Stimulated activated CD8-positive, alpha-beta memory T cell treated with anti-CD3 and anti-CD28 coated beads, Interleukin-2, amount 100 ng/mL, for 1 hour (primary cell): ENCODE data around the gene REM1.
"Not testable (repeated sequence)": the region's sequence is repeated elsewhere in the genome, so short reads cannot be mapped to it uniquely, and the experiment has no call there.

Experiments used
- DNase-seq, 2 donors: peaks; one replicate each; pipeline ENCODE4 v3.0.0-alpha.2; 2020; ENCODE audit warnings: low read depth in 2 of 2

REM1 gene, protein sequence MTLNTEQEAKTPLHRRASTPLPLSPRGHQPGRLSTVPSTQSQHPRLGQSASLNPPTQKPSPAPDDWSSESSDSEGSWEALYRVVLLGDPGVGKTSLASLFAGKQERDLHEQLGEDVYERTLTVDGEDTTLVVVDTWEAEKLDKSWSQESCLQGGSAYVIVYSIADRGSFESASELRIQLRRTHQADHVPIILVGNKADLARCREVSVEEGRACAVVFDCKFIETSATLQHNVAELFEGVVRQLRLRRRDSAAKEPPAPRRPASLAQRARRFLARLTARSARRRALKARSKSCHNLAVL

DNA sequence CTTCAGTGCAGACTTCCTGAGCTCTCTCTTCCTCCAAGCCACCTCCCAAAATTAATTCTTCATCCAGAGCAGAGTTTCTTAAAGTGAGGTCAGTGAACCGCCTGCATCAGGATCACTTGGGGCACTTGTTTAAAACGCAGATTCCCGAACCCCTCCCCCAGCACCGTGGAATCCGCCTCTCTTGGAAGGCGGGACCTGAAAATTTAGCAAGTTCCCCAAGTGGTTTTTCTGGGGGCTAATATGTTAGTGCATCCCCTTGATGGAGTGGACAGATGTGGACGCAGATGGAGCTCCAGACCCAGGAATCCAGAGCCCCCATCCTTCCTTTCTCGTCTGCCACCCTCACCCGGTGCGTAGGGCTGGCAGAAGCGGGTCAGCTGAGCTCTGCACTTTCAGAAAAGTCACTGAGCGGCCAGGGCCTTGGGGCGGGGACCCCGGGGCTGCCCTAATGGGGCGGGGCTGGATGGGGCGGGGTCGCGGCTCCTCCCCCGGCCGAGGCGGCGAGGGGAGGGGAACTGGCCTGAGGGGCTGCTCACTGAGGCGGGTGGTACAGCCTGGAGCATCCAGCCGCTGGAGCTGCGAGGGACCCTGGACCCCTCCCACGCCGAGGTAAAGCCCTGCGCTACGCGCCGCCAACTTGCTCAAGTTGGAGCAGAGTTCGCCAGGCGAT lies at the start of gene REM1, which contains the start of gene DEFB124:
Gene REM1, plus strand, starts transcription at position 531 of the 670 bp plus-strand sequence. CDS start 1,158 bp downstream, outside the sequence.
Gene DEFB124, minus strand, starts transcription at position 370 of the 670 bp plus-strand sequence. CDS start 2,114 bp downstream, outside the sequence.
- DNase-seq, result no peak

GRCh38 chr20:31425797-31426196 lies 49.3 kb upstream of the REM1 start:
- no peak for DNase-seq

DNA sequence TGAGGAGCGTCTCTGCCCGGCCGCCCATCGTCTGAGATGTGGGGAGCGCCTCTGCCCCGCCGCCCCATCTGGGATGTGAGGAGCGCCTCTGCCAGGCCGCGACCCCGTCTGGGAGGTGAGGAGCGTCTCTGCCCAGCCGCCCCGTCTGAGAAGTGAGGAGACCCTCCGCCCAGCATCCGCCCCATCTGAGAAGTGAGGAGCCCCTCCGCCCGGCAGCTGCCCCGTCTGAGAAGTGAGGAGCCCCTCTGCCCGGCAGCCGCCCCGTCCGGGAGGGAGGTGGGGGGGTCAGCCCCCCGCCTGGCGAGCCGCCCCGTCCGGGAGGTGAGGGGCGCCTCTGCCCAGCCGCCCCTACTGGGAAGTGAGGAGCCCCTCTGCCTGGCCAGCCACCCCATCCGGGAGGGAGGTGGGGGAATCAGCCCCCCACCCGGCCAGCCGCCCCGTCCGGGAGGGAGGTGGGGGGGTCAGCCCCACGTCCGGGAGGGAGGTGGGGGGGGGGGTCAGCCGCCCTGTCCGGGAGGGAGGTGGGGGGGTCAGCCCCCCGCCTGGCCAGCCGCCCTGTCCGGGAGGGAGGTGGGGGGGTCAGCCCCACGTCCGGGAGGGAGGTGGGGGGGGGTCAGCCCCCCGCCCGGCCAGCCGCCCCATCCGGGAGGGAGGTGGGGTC lies 48.1 kb upstream of the REM1 start:
- not testable (repeated sequence) for DNase-seq

DNA sequence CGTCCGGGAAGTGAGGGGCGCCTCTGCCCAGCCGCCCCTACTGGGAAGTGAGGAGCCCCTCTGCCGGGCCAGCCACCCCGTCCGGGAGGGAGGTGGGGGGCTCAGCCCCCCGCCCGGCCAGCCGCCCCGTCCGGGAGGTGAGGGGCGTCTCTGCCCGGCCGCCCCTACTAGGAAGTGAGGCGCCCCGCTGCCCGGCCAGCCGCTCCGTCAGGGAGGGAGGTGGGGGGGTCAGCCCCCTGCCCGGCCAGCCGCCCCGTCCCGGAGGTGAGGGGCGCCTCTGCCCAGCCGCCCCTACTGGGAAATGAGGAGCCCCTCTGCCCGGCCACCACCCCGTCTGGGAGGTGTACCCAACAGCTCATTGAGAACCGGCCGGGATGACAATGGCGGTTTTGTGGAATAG lies 47.5 kb upstream of the REM1 start:
- DNase-seq, result not testable (repeated sequence)

DNA sequence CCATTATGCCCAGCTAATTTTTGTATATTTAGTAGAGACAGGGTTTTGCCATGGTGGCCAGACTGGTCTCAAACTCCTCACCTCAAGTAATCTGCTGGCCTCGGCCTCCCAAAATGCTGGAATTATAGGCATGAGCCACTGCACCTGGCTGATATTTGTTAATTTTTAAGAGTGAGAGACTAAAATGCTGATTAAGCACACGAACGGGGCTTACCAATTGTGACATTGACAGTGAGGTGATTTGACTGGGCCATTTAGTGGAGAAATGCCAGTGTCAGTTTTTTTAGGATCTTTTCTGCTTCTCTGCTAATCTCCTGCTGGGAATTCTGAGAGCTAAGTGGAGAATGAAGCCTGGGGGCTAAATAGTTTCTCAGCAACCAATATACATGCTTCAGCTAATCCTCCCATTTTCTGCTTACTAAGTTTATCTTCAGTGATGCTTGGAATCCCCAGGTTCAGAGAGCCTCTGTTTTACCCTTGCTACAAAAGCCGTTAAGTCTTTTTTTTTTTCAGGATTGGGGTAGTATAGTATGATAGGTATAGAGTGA lies 44.4 kb upstream of the REM1 start:
- DNase-seq, result no peak

DNA sequence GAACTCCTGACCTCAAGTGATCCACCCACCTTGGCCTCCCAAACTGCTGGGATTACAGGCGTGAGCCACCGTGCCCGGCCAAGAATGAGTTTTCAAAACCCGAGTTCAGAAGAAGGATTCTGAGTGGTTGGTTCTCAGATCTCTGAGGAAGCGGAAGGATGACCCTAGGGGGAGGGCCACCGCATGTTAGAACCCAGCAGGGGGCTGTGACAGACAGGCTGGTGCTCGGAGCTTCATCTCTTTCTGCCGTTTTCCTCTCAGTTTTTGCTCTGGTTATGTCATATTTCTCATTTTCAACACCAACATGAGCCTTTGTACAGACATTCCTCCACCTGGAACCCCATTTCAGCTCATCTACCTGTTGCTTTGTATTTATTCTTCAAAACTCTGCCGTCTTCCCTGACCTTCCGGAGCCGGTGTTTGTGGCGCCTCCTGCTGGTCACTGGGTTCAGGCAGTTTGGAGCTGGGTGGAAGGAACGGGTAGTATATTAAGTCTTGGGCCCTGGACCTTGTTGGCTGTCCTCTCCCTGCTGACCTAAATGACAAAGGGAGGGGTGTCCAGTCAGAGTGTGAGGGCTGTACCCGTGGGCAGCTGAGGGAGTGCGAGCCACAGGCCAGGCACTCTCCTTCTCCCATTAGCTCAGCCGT lies 35.0 kb upstream of the REM1 start, which contains the start of gene DEFB123:
Gene DEFB123, plus strand, starts transcription at position 621 of the 648 bp plus-strand sequence. CDS start 67 bp downstream, outside the sequence.
- no peak for DNase-seq

DNA sequence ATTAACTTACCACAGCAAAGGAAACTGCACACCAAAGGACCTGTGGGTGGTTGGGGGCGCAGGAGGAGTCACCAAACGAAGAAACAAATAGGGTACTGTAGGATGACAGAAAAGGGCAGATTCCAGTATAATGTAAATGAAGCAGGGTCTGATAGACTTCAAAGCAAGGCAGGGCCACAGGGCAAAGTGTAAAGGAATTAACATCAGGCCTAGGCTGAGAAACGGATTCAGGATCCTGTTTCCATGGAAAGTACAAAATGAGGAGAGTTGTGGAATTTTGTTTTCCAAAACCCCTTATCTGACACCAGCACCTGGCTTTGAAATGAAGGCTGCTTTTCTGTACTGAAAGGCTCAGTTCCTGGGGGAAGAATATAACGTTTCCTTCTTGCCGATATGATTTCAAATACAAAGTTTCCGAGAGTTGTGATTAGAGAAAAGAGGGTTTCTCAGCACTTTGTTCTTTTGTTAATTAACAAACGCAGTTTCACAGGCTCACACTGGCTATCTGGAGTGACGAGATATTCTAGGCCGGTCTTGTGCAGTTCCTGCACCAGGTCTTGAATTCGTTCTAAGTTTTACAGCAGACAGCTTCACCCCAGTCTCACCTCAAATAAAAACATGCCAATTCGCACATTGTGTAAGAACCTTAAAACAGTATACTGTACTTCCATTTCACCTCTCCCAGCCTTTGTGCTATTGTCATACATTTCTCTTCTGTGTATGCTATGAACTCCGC lies 28.8 kb upstream of the REM1 start:
- no peak for DNase-seq

DNA sequence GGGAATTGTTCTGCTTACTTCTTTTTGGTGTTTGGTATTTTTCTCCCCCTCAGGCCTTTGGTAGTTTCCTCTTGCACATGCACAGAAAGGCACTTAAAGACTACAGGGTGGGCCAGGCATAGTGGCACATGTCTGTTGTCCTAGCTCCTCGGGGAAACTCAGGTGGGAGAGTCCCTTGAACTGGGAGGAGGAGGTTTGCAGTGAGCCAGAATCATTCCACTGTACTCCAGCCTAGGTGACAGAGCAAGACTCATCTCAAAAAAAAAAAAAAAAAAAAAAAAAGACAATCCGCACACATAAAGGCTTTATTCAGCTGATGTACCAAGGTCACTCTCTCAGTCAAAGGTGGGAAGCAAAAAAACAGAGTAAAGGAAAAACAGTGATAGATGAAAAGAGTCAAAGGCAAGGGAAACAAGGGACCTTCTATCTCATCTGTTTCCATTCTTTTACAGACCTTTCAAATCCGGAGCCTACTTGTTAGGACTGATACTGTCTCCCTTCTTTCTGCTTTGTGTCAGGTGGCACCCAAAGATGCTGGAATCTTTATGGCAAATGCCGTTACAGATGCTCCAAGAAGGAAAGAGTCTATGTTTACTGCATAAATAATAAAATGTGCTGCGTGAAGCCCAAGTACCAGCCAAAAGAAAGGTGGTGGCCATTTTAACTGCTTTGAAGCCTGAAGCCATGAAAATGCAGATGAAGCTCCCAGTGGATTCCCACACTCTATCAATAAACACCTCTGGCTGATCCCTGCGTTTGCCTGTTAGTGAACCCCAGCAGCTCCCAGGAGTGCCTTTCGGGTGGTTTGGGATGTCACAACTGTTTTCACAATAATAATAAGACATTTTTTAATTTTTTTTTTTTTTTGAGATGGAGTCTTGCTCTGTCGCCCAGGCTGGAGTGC lies 25.3 kb upstream of the REM1 start:
- DNase-seq, result no peak

DNA sequence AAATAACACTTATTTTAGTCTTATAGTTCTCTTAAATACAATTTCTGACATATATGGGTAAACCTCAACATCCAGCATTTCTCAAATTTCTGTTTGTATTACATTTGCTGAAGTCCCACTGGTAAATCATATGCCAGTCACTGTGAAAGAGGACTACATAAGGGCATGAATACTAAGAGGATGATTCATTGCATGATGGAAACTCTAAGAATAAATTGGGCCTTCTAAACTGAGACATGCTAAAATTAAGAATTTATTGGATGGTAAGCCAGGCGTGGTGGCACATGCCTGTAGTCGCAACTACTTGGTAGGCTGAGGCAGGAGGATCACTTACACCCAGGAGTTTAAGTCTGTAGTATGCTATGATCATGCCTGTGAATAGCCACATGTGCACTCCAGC lies 22.5 kb upstream of the REM1 start:
- no peak for DNase-seq

DNA sequence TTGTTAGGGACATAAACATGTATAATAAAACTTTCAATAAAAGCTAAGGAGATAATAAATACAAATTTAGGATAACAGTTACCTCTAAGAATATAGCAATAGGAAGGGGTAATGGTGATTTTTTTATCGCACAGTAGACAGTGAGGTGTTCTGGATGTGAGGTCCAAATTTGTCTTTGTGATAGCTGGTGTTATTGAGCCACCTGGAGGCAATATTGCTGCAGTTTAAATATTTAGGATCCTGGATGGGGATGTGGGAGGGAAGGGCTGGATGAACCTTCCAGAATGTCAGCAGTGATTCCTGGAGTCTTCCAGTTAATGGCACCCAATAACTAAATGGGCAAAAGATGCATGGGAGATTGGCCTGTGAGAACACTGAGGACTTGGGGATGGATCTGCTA lies 20.7 kb upstream of the REM1 start:
- DNase-seq, result no peak

- DNase-seq, result not testable (repeated sequence)
Observed at GRCh38 chr20:31470946-31471345, 4.1 kb upstream of the REM1 start.

DNA sequence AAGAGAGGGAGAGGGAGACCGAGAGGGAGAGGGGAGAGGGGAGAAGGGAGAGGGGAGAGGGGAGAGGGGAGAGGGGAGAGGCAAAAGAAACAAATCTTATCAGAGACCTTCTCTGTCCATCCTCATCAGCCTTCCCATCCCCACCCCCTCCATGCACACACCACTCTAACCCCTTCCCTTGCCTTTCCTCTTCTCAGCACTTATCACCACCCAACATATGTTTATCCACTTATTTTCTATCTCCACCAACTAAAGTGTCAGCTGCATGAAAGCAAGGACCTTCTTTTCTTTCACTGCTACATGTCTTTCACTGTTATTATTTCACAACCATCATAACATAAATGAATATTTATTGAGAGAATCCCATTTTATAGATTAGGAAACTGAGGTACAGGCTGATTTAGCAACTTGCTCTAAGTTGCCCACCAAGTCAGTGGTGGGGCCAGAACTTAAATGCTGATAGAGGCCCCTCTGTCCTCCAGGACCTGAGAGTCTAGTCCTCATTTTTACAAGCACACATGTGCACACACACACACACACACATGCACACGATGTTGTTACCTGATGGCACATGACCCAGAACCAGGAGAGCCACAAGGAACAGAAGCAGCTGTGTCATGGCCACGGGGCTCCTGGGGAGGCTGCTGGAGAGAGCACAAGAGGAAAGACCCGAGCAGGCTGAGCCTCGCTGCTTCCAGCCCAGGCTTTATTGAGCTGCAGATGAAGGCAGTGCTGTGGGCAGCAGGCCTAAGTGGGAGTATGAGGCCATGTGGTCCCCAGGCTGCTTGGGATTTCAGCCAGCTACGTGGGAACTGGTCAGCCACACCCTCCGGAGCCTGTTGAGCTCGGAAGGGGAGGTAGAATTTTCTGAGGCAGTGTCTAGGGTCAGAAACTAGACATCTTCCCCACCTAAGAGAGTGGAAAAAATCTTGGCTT lies 2.4 kb upstream of the REM1 start:
- no peak for DNase-seq

DNA sequence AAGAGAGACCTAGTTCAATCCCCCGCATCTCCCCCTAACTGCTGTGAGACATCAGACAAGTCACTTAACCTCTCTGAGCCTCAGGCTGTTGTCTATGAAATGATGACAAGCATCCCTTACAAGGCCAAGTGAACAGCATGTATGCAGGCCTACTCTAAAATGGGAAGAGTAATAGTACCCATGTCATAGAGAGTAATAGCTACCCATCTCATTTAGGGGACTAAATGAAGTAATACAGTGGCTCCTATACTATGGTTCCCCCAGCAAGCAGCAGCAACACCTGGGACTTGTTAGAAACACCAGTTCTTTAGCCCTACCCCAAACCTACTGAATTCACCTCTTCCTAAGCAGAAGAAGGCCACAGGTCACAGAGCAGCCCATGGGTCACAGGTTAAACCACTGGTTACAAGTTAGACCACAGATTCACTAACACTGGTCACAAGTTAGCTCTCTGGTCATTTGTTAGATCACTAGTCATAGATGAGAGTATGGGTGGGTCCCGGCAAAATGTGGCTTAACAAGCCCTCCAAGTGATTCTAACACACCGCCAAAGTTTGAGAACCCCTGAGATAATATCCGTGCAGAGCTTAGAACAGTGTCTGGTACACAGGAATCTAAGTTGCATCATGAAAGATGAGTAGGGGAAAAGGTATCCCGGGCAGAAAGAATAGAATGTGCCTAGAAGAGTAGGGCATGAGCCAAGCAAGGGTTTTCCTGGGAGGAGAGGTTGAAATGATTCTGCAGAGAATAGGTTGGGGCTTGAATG lies 1.6 kb upstream of the REM1 start:
- no peak for DNase-seq

GRCh38 chr20:31474097-31474436 lies 1.0 kb upstream of the REM1 start:
- no peak for DNase-seq

DNA sequence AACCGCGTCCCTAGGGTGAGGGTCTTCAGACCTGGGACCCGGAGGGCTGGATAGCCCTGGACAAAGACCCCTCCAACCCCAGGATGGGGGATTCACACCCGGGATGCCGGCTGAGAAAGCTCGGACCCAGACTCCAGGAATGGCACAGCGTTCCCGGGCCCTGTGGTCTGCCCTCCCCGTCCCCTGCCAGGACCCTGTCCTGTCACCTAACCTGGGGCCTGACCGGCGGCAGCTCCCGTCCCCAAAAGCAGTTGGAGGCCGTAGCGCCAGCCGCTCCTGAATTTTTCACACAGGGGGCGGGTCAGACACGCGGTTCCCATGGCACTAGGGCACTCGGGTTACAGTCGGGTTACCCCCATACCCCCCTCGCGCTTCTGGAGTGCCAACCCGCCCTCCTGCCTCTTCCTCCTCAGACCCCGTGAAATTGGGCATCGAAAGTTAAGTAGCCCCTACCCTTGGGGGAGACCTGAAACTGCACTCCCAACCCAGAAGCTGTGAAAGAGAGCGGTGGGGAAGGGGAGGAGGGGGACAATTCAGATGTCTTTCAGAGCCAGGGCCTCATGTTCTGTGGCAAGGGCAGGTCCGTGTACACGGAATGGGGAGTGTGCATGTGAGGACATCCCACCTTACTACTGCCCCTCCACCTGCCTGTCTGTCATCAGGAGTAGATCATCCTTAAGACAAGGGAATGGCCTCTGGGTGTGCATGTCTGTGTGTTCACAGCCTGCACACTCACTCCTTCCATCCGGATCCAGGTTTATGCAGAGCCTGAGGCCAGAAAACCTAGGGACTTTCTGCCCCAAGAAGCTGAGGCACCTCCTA lies 595 bp downstream of the REM1 start:
- no peak for DNase-seq

GRCh38 chr20:31476294-31476585 lies 1.2 kb downstream of the REM1 start:
- no peak for DNase-seq

DNA sequence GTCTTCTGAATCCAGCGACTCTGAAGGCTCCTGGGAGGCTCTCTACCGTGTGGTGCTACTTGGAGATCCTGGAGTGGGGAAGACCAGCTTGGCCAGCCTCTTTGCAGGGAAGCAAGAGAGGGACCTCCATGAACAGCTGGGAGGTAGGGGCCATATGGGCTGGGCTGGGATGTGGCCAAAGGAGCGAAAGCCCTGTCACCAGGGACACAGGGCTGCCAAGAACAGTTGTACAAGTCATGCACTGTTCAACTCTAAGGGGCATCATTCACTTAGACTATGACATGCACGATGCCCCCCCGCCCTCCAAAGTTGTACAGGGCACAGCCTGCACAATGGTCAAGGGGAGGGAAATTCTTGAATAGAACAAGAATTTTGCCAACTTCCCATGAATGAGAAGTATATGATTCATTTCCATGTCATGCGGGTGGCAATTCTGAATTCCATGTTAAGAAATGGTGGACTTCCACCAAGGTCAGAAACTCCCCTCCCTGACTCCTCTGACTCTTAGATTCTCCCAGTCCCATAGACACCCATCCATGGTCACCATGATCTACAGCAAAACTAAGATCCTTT lies 1.6 kb downstream of the REM1 start:
- no peak for DNase-seq
